Type B pancreatic cell (in vitro differentiated cells): ENCODE results near the gene KIF26B. TPM values are rescaled to one million over a fixed set of nuclear protein-coding genes. Genes with fewer than 3 reads are reported as not detected.
"Not testable (repeated sequence)": the region's sequence is repeated elsewhere in the genome, so short reads cannot be mapped to it uniquely, and the experiment has no call there.

Experiments used
- DNase-seq: peaks from one replicate; pipeline ENCODE4 v3.0.0; 2021; ENCODE audit warnings: mixed read lengths; ENCODE audit not compliant: unreplicated experiment; ENCODE audit errors: extremely low spot score
- H3K27ac Mint-ChIP-seq: 2 replicates; pipeline ENCODE4 v1.8.0; 2021; ENCODE audit warnings: mild to moderate bottlenecking, mixed read lengths
- H3K27me3 Mint-ChIP-seq: 2 replicates; pipeline ENCODE4 v1.8.0; 2021; ENCODE audit warnings: mixed read lengths
- H3K36me3 Mint-ChIP-seq: 2 replicates; pipeline ENCODE4 v1.8.0; 2021; ENCODE audit warnings: mixed read lengths
- H3K4me1 Mint-ChIP-seq: one replicate; pipeline ENCODE4 v1.8.0; 2021; ENCODE audit warnings: mixed read lengths; ENCODE audit not compliant: unreplicated experiment
- H3K4me3 Mint-ChIP-seq: 2 replicates; pipeline ENCODE4 v1.8.0; 2021; ENCODE audit warnings: mild to moderate bottlenecking, mixed read lengths
- H3K9me3 Mint-ChIP-seq: 2 replicates; pipeline ENCODE4 v1.8.0; 2021; ENCODE audit warnings: mixed read lengths
- CTCF ChIP-seq: fragments of 200-600 bp; sonication (generic); conservative IDR thresholded peaks from 2 replicates; pipeline ENCODE4 v1.5.0; 2021; ENCODE audit warnings: antibody characterized with exemption, mild to moderate bottlenecking
- total RNA-seq: library from RNA; stranded (reverse); gene quantifications from 2 replicates; pipeline ENCODE4 v1.2.1, GENCODE V29; 2021; ENCODE audit warnings: low replicate concordance

The KIF26B gene
- total RNA-seq, 1 donor from 2014 or later: 22.1 TPM

- peak overlapping the region; percentile 6 for H3K4me3 Mint-ChIP-seq
- no peaks in the 10 kb centered on the region for H3K9me3 Mint-ChIP-seq
- DNase-seq: no peak
- no peak for TF ChIP-seq CTCF
- no peaks in the 10 kb centered on the region for H3K36me3 Mint-ChIP-seq
- H3K27me3 Mint-ChIP-seq: no peaks in the 10 kb centered on the region
- peaks cover 4% of the 10 kb centered on the region for H3K4me1 Mint-ChIP-seq
- peak overlapping the region; percentile 34 for H3K27ac Mint-ChIP-seq
These were observed 202.3 kb downstream of the KIF26B start for GRCh38 chr1:245356891-245357585.

- not testable (repeated sequence) for H3K4me3 Mint-ChIP-seq, H3K36me3 Mint-ChIP-seq, H3K9me3 Mint-ChIP-seq, H3K27me3 Mint-ChIP-seq, H3K27ac Mint-ChIP-seq, DNase-seq
- peaks cover 12% of the 10 kb centered on the region for H3K4me1 Mint-ChIP-seq
These were observed 204.4 kb downstream of the KIF26B start for GRCh38 chr1:245359101-245359680.

GRCh38 chr1:245361065-245361464 lies 206.3 kb downstream of the KIF26B start:
- Mint-ChIP-seq H3K27me3 (peaks cover 4% of the 10 kb centered on the region), H3K9me3 (peaks cover 5% of the 10 kb centered on the region), H3K27ac (no peak overlapping the region), H3K4me3 (no peak overlapping the region), H3K4me1 (peaks cover 26% of the 10 kb centered on the region), H3K36me3 (no peaks in the 10 kb centered on the region)
- no peak for TF ChIP-seq CTCF
- no peak for DNase-seq

GRCh38 chr1:245361951-245362350 lies 207.2 kb downstream of the KIF26B start:
- Mint-ChIP-seq H3K27me3 (peaks cover 4% of the 10 kb centered on the region), H3K36me3 (no peaks in the 10 kb centered on the region), H3K4me3 (no peak overlapping the region), H3K4me1 (peaks cover 26% of the 10 kb centered on the region), H3K9me3 (peaks cover 5% of the 10 kb centered on the region), H3K27ac (no peak overlapping the region)
- no peak for DNase-seq
- TF ChIP-seq CTCF: no peak

- DNase-seq: no peak
- Mint-ChIP-seq H3K36me3 (peaks cover 10% of the 10 kb centered on the region), H3K4me1 (peaks cover 26% of the 10 kb centered on the region), H3K27me3 (peaks cover 4% of the 10 kb centered on the region), H3K27ac (peak overlapping the region; percentile 17), H3K9me3 (peaks cover 5% of the 10 kb centered on the region), H3K4me3 (no peak overlapping the region)
- no peak for TF ChIP-seq CTCF
These were observed 208.8 kb downstream of the KIF26B start for GRCh38 chr1:245363461-245364200.
